Natural killer cell (primary cell): Measurements from ENCODE around the gene CFAP107. TPM values are rescaled to one million over a fixed set of nuclear protein-coding genes. Genes with fewer than 3 reads are reported as not detected.

Source experiments
- ATAC-seq, 3 donors: fragments of 150-1000 bp in 2 of 3; fragments of 200-7000 bp in 1 of 3; cut with Tn5 transposase; 1 replicate in 1 of 3; 2 replicates in 2 of 3; pipeline ENCODE4 v1.10.0; 2021; ENCODE audit warnings: mild to moderate bottlenecking in 2 of 3, moderate library complexity in 2 of 3
- DNase-seq, 2 donors: peaks; one replicate each; pipeline versions ENCODE4 v3.0.0 to v3.0.0-alpha.2; 2013 to 2021; ENCODE audit warnings: mixed read lengths in 1 of 2
- H3K27ac ChIP-seq: one replicate; pipeline ENCODE4 v1.5.1; 2013; ENCODE audit warnings: mild to moderate bottlenecking, low read length
- H3K27me3 ChIP-seq: one replicate; pipeline ENCODE4 v1.6.1; 2013; ENCODE audit warnings: low read length; ENCODE audit not compliant: control insufficient read depth, insufficient read depth
- H3K36me3 ChIP-seq: one replicate; pipeline ENCODE4 v1.6.1; 2013; ENCODE audit warnings: low read length; ENCODE audit not compliant: control insufficient read depth, insufficient read depth
- H3K4me1 ChIP-seq: one replicate; pipeline ENCODE4 v1.6.1; 2013; ENCODE audit warnings: low read length; ENCODE audit not compliant: control insufficient read depth, insufficient read depth
- H3K4me3 ChIP-seq: one replicate; pipeline ENCODE4 v1.5.1; 2013; ENCODE audit warnings: low read length
- H3K9me3 ChIP-seq: one replicate; pipeline ENCODE4 v1.6.1; 2013; ENCODE audit warnings: low read length; ENCODE audit not compliant: control insufficient read depth, insufficient read depth
- H3K27ac Mint-ChIP-seq, 2 donors: one replicate each; pipeline ENCODE4 v1.8.0; 2022; ENCODE audit warnings: mild to moderate bottlenecking in 2 of 2, mixed read lengths in 2 of 2, moderate library complexity in 1 of 2
- H3K27me3 Mint-ChIP-seq, 2 donors: one replicate each; pipeline ENCODE4 v1.8.0; 2022; ENCODE audit warnings: low read depth in 2 of 2, mixed read lengths in 2 of 2
- H3K36me3 Mint-ChIP-seq: one replicate; pipeline ENCODE4 v1.8.0; 2022; ENCODE audit warnings: mixed read lengths
- H3K4me1 Mint-ChIP-seq, 2 donors: one replicate each; pipeline ENCODE4 v1.8.0; 2022; ENCODE audit warnings: mixed read lengths in 2 of 2
- H3K4me3 Mint-ChIP-seq: one replicate; pipeline ENCODE4 v1.8.0; 2022; ENCODE audit warnings: mild to moderate bottlenecking, moderate library complexity, mixed read lengths
- H3K9me3 Mint-ChIP-seq, 2 donors: one replicate each; pipeline ENCODE4 v1.8.0; 2022; ENCODE audit warnings: mixed read lengths in 2 of 2
- WGBS: methylation state at CpG from one replicate; pipeline ENCODE4 v1.1.7; 2013; ENCODE audit warnings: missing lambda C conversion rate; ENCODE audit not compliant: insufficient coverage; 5-methylcytosine and 5-hydroxymethylcytosine counted together
- intact Hi-C: fragments of 100-400 bp; cut with micrococcal nuclease; formaldehyde crosslinking; loops from one replicate; pipeline ENCODE4 v1.14.2; 2022
- total RNA-seq, 4 donors: library from RNA; stranded (reverse); fragments of 120-200 nt in 1 of 4; gene quantifications; one replicate each; pipeline versions ENCODE4 v1.2.3 to v1.2.4, GENCODE V29; 2013 to 2022
- TF ChIP-seq, protein P1 (sequence below): fragments of 200-600 bp; IDR thresholded peaks from one replicate; pipeline ENCODE4 v1.8.0; 2022; ENCODE audit warnings: antibody characterized with exemption

CFAP107 gene
- total RNA-seq, 3 donors from 2014 or later (not counting 1 experiment from before 2014, with no cell fraction given): not detected

DNA sequence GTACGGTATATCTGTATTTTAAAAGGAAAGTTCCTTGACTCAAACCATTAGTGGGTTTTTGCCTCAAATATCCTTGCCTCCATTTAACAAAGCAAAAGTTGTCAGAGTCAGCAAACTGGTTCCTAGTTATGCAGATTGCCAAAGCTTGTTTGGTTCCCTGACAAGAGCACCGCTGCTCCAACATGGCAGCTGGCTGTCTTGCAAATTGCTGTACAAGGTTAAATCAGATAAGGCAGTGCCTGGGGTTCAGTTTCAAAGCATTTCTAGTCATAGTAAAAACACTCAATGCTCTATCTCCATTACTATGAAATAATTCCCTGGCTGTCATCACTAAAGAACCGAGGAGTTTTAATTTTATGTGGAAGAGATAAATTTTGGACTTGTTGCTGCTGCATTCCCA, 11.3 kb upstream of the CFAP107 start:
- peaks cover 15% of the 10 kb centered on the region for H3K36me3 Mint-ChIP-seq
- Histone ChIP-seq H3K4me1 (no peaks in the 10 kb centered on the region), H3K27me3 (peaks cover 8% of the 10 kb centered on the region), H3K36me3 (no peaks in the 10 kb centered on the region), H3K4me3 (no peak overlapping the region), H3K27ac (no peak overlapping the region), H3K9me3 (no peaks in the 10 kb centered on the region)
- H3K4me3 Mint-ChIP-seq: no peak overlapping the region
- intact Hi-C loops: no loop called here
- TF ChIP-seq, protein P1, sequence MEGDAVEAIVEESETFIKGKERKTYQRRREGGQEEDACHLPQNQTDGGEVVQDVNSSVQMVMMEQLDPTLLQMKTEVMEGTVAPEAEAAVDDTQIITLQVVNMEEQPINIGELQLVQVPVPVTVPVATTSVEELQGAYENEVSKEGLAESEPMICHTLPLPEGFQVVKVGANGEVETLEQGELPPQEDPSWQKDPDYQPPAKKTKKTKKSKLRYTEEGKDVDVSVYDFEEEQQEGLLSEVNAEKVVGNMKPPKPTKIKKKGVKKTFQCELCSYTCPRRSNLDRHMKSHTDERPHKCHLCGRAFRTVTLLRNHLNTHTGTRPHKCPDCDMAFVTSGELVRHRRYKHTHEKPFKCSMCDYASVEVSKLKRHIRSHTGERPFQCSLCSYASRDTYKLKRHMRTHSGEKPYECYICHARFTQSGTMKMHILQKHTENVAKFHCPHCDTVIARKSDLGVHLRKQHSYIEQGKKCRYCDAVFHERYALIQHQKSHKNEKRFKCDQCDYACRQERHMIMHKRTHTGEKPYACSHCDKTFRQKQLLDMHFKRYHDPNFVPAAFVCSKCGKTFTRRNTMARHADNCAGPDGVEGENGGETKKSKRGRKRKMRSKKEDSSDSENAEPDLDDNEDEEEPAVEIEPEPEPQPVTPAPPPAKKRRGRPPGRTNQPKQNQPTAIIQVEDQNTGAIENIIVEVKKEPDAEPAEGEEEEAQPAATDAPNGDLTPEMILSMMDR: no peak
- DNase-seq: no peak
- no peaks in the 10 kb centered on the region for H3K4me1 Mint-ChIP-seq
- no peak overlapping the region for H3K27ac Mint-ChIP-seq
- WGBS: 82% methylated on average over 2 of the region's 3 CpGs
- no peak for ATAC-seq
- H3K27me3 Mint-ChIP-seq: peaks cover 47 to 73% of the 10 kb centered on the region in 2 donors
- H3K9me3 Mint-ChIP-seq: peaks cover 2 to 7% of the 10 kb centered on the region in 2 donors

DNA sequence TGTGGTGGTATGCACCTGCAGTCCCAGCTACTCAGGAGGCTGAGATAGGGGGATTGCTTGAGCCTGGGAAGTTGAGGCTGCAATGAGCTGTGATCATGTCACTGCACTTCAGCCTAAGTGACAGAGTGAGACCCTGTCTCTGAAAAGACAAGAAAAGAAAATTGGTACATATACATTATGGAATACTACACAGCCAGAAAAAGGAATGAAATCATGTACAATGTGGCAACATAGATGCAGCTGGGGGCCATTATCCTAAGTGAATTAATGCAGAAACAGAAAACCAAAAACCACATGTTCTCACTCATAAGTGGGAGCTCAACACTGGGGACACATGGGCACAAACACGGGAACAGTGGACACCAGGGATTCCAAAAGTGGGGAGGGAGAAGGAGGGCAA, 7.1 kb upstream of the CFAP107 start:
- intact Hi-C loops: no loop called here
- Mint-ChIP-seq H3K27me3 (peaks cover 29 to 61% of the 10 kb centered on the region in 2 donors), H3K9me3 (peaks cover 0 to 3% of the 10 kb centered on the region in 2 donors), H3K4me1 (no peaks in the 10 kb centered on the region), H3K4me3 (no peak overlapping the region), H3K36me3 (peaks cover 15% of the 10 kb centered on the region), H3K27ac (no peak overlapping the region)
- ATAC-seq: no peak
- no peak for DNase-seq
- WGBS: 94% methylated on average over 1 of the region's 1 CpG
- TF ChIP-seq, protein P1: no peak
- Histone ChIP-seq H3K4me1 (no peaks in the 10 kb centered on the region), H3K27ac (no peak overlapping the region), H3K9me3 (no peaks in the 10 kb centered on the region), H3K27me3 (peaks cover 8% of the 10 kb centered on the region), H3K4me3 (no peak overlapping the region), H3K36me3 (no peaks in the 10 kb centered on the region)

DNA sequence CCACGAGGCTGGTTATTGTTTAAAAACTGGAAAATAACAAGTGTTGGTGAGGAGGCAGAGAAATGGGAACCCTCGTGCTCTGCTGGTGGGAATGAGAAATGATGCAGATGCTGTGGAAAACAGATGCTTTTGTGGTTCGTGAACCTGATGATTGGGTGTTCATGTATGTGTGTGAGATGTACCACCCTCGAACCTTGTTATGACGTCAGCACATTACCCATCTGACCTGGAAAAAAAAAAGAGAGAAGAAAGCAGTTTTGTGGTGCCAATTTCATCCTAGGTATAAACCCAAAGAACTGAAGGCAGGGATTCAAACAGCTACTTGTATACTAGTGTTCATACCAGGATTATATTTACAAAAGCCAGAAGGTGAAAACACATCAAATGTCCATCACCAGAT, 6.4 kb upstream of the CFAP107 start:
- Histone ChIP-seq H3K9me3 (no peaks in the 10 kb centered on the region), H3K27me3 (peaks cover 8% of the 10 kb centered on the region), H3K27ac (no peak overlapping the region), H3K4me1 (no peaks in the 10 kb centered on the region), H3K4me3 (no peak overlapping the region), H3K36me3 (no peaks in the 10 kb centered on the region)
- intact Hi-C loops: no loop called here
- TF ChIP-seq, protein P1: no peak
- no peak for ATAC-seq
- Mint-ChIP-seq H3K9me3 (peaks cover 0 to 3% of the 10 kb centered on the region in 2 donors), H3K4me3 (no peak overlapping the region), H3K27me3 (peaks cover 29 to 60% of the 10 kb centered on the region in 2 donors), H3K36me3 (peaks cover 15% of the 10 kb centered on the region), H3K27ac (no peak overlapping the region), H3K4me1 (no peaks in the 10 kb centered on the region)
- DNase-seq: no peak
- 84% methylated on average over 4 of the region's 5 CpGs for WGBS

DNA sequence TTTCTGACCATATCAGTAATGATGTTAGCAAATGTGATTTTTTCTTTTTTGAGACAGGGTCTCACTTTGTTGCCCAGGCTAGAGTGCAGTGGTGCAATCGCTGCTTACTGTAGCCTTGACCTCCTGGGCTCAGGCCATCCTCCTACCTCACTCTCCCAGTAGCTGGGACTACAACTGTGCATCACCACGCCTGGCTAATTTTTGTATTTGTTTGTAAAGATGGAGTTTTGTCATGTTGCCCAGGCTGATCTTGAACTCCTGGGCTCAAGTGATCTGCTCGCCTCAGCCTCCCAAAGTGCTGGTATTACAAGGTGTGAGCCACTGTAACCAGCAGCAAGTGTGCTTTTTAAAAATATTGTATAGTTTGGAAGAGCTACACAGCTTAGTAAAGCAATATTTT, 4.1 kb upstream of the CFAP107 start:
- Histone ChIP-seq H3K36me3 (no peaks in the 10 kb centered on the region), H3K9me3 (no peaks in the 10 kb centered on the region), H3K4me3 (no peak overlapping the region), H3K27me3 (peaks cover 4% of the 10 kb centered on the region), H3K4me1 (no peaks in the 10 kb centered on the region), H3K27ac (no peak overlapping the region)
- Mint-ChIP-seq H3K36me3 (peaks cover 2% of the 10 kb centered on the region), H3K9me3 (no peaks in the 10 kb centered on the region), H3K4me3 (no peak overlapping the region), H3K27me3 (peaks cover 21 to 59% of the 10 kb centered on the region in 2 donors), H3K27ac (no peak overlapping the region), H3K4me1 (peaks cover 0 to 6% of the 10 kb centered on the region in 2 donors)
- WGBS: 92% methylated on average over 2 of the region's 3 CpGs
- TF ChIP-seq, protein P1: no peak
- ATAC-seq (no peak), DNase-seq (no peak)
- intact Hi-C loops: no loop called here
